Measurements from ENCODE around the gene CMC4. TPM values are rescaled to one million over a fixed set of nuclear protein-coding genes. Genes with fewer than 3 reads are reported as not detected.
A peak's percentile ranks its signal among the peaks of the same experiment; 100 is the strongest.

The CMC4 gene, protein sequence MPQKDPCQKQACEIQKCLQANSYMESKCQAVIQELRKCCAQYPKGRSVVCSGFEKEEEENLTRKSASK
- total RNA-seq (2021; ENCODE audit: unreplicated experiment), result 13.0 TPM
- 9.4 TPM for polyA plus RNA-seq (2012; ENCODE audit: insufficient read length)
- percentile 77 among the genes with signal in this experiment for Bru-seq, nascent RNA
- BruChase-seq, experiment 1, labeled RNA remaining after a 2-hour chase, result percentile 77 among the genes with signal in this experiment
- BruChase-seq, experiment 2, labeled RNA remaining after a 6-hour chase, result percentile 81 among the genes with signal in this experiment
- long read RNA-seq, transcript CMC4-202 (3 exons, 1,107 nt), result major isoform, 33 of 46 reads
- long read RNA-seq, partial matches to known transcripts, result 6 of 46 reads
- long read RNA-seq, other reads (novel, unspliced or antisense), result 7 of 46 reads

DNA sequence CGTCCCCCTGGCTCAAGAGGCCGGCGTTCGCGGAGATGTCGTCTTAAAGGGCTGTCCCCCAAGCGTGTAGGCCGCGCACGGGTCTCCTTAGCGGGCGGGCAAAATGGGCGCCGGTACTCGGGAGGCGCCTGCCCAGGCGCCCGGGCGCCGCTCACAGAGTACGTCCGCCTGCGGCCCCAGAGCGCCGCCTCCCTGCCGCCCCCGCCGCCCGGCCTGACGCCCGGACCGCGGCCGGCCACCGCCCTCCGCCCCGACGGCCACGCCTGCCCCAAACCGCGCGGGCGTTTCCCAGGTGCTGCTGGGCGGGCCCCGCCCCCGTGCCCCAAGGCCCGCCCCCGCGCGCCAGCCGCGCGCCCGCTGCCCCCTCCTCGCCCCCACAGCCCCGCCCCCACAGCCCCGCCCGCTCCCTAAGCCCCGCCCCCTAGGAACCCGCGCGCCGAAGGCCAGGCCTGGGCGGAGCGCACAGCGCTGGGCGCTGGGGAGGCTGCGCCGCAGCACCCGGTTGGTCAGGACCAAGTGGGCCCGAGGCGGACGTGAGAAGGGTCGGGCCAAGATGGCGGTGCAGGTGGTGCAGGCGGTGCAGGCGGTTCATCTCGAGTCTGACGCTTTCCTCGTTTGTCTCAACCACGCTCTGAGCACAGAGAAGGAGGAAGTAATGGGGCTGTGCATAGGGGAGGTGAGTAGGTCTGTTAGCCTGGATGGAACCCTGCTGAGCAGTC lies at the start of gene CMC4, which contains the start of the genes BRCC3 and MTCP1:
TSS of gene CMC4 (minus strand) at position 162 of the 719 bp plus-strand sequence. CDS start 7,113 bp downstream, outside the sequence.
TSS of gene BRCC3 (plus strand) at position 534 of the 719 bp plus-strand sequence. CDS start at position 554, 20 bp downstream.
TSS of gene MTCP1 (minus strand) at position 162 of the 719 bp plus-strand sequence. CDS start 5,126 bp downstream, outside the sequence.
- Histone ChIP-seq H3K27me3 (ENCODE audit: control insufficient read depth, insufficient read depth, low read length) (no peaks in the 10 kb centered on the region), H3K36me3 (ENCODE audit: control insufficient read depth, insufficient read depth, low read length) (peaks cover 14% of the 10 kb centered on the region), H3K4me3 (ENCODE audit: low read depth in 2 of 2, low read length in 2 of 2) (peak within 1 kb of the TSS; percentile 85 to 95), H3K4me1 (ENCODE audit: control insufficient read depth, insufficient read depth, low read length) (peaks cover 25% of the 10 kb centered on the region), H3K9me3 (ENCODE audit: control insufficient read depth, insufficient read depth, low read depth, low read length) (no peaks in the 10 kb centered on the region), H3K27ac (ENCODE audit: low read length) (peak within 1 kb of the TSS; percentile 98)
- in situ Hi-C loops (cut with HindIII; ENCODE audit: low pct_unique_long_range_greater_than_20kb, low sequenced_read_pairs), result no loop called here
- TF ChIP-seq POLR2AphosphoS5 (IDR thresholded peaks at IDR 0.05; ENCODE audit: low read depth, low read length), result peak; percentile 78
- peak; percentile 74; the same call in 1 of the 2 replicates for TF ChIP-seq SIN3A (IDR thresholded peaks at IDR 0.05; ENCODE audit: borderline replicate concordance, insufficient read depth, low read depth, low read length)
- TF ChIP-seq, protein P1, sequence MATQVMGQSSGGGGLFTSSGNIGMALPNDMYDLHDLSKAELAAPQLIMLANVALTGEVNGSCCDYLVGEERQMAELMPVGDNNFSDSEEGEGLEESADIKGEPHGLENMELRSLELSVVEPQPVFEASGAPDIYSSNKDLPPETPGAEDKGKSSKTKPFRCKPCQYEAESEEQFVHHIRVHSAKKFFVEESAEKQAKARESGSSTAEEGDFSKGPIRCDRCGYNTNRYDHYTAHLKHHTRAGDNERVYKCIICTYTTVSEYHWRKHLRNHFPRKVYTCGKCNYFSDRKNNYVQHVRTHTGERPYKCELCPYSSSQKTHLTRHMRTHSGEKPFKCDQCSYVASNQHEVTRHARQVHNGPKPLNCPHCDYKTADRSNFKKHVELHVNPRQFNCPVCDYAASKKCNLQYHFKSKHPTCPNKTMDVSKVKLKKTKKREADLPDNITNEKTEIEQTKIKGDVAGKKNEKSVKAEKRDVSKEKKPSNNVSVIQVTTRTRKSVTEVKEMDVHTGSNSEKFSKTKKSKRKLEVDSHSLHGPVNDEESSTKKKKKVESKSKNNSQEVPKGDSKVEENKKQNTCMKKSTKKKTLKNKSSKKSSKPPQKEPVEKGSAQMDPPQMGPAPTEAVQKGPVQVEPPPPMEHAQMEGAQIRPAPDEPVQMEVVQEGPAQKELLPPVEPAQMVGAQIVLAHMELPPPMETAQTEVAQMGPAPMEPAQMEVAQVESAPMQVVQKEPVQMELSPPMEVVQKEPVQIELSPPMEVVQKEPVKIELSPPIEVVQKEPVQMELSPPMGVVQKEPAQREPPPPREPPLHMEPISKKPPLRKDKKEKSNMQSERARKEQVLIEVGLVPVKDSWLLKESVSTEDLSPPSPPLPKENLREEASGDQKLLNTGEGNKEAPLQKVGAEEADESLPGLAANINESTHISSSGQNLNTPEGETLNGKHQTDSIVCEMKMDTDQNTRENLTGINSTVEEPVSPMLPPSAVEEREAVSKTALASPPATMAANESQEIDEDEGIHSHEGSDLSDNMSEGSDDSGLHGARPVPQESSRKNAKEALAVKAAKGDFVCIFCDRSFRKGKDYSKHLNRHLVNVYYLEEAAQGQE (IDR thresholded peaks at IDR 0.05; ENCODE audit: insufficient read depth in 1 of 2, low read depth in 2 of 2, low read length in 1 of 2), result no peak
- DNase-seq (ENCODE audit: low read depth, low spot score) (no peak), ATAC-seq (peak; percentile 98)
- intact Hi-C loops (cut with micrococcal nuclease; ENCODE audit: unreplicated experiment), result no loop called here
- ChIA-PET POLR2A (no interaction called here), CTCF (no interaction called here)
- BruUV-seq (replicated peaks), result no TSS peak

DNA sequence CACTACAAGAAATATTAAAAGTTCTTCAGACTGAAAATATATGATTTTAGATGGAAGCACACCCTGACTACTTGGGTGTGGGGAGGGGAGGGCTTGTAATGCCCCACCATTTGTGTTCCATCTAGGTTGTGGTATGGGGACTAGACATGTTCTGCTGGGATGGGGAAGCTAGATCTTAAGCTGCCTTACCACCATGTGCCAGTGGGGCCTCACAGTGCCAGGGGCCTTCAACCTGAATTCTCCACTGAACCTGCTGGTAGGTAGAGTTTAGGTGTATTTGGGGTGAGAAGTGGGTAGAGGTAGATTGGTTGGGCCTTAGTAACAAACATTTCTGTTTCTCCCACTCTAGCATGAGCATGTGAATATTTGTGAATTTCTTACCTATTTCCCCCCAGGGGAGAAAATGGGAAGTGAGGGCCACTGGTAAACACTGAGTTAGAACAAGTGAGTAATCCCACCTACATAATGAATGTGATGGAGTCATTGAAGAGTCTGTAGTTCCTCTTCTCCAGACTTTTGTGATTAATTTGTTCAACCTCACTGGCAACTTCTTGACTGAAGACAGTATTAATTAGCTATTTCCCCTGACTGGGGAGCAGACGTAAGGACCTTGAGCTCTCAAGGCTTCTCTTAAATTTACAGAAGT lies 44.4 kb upstream of the CMC4 start:
- H3K27me3 ChIP-seq (ENCODE audit: control insufficient read depth, insufficient read depth, low read length), result no peaks in the 10 kb centered on the region
- TF ChIP-seq, protein P2, sequence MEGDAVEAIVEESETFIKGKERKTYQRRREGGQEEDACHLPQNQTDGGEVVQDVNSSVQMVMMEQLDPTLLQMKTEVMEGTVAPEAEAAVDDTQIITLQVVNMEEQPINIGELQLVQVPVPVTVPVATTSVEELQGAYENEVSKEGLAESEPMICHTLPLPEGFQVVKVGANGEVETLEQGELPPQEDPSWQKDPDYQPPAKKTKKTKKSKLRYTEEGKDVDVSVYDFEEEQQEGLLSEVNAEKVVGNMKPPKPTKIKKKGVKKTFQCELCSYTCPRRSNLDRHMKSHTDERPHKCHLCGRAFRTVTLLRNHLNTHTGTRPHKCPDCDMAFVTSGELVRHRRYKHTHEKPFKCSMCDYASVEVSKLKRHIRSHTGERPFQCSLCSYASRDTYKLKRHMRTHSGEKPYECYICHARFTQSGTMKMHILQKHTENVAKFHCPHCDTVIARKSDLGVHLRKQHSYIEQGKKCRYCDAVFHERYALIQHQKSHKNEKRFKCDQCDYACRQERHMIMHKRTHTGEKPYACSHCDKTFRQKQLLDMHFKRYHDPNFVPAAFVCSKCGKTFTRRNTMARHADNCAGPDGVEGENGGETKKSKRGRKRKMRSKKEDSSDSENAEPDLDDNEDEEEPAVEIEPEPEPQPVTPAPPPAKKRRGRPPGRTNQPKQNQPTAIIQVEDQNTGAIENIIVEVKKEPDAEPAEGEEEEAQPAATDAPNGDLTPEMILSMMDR (IDR thresholded peaks at IDR 0.05), result no peak
- TF ChIP-seq SIN3A (IDR thresholded peaks at IDR 0.05; ENCODE audit: borderline replicate concordance, insufficient read depth, low read depth, low read length) (no peak), TCF7L2 (IDR thresholded peaks at IDR 0.05; ENCODE audit: low read depth, low read length) (no peak), POLR2AphosphoS5 (IDR thresholded peaks at IDR 0.05; ENCODE audit: low read depth, low read length) (no peak)
- TF ChIP-seq, protein P1 (IDR thresholded peaks at IDR 0.05; ENCODE audit: insufficient read depth in 1 of 2, low read depth in 2 of 2, low read length in 1 of 2), result no peak
- no peak for ATAC-seq
- DNase-seq (ENCODE audit: low read depth, low spot score), result no peak
- BruUV-seq (replicated peaks), result no TSS peak
- H3K9me3 ChIP-seq (ENCODE audit: control insufficient read depth, insufficient read depth, low read depth, low read length), result no peaks in the 10 kb centered on the region
- intact Hi-C loops (cut with micrococcal nuclease; ENCODE audit: unreplicated experiment) (no loop called here), in situ Hi-C loops (cut with HindIII; ENCODE audit: low pct_unique_long_range_greater_than_20kb, low sequenced_read_pairs) (no loop called here)
- H3K4me1 ChIP-seq (ENCODE audit: control insufficient read depth, insufficient read depth, low read length), result no peaks in the 10 kb centered on the region
- H3K4me3 ChIP-seq (ENCODE audit: low read depth in 2 of 2, low read length in 2 of 2), result no peak overlapping the region
- CTCF ChIA-PET, result no interaction called here
- POLR2A ChIA-PET, result no interaction called here
- H3K36me3 ChIP-seq (ENCODE audit: control insufficient read depth, insufficient read depth, low read length), result peaks cover 2% of the 10 kb centered on the region
- no peak overlapping the region for H3K27ac ChIP-seq (ENCODE audit: low read length)

Data from Panc1 (cell line).